H1 (cell line): ENCODE data around the gene SPRING1. TPM values are rescaled to one million over a fixed set of nuclear protein-coding genes. Genes with fewer than 3 reads are reported as not detected.

Experiments used
- CTCF ChIA-PET: fragments of 300-600 bp; sonication (Branson Sonifier 250); formaldehyde crosslinking; loops from one replicate; lab custom pipeline; 2021; ENCODE audit not compliant: partially characterized antibody; lab: Charles Lee
- POLR2A ChIA-PET: fragments of 300-600 bp; sonication (Branson Sonifier 250); formaldehyde crosslinking; loops from one replicate; lab custom pipeline; 2021; ENCODE audit warnings: inconsistent platforms; ENCODE audit not compliant: partially characterized antibody; lab: Charles Lee
- DNase-seq, 2 experiments: peaks; one replicate each; pipeline versions ENCODE4 v3.0.0 to v3.0.0-alpha.2; 2010 to 2022; ENCODE audit warnings: low spot score in 2 of 2, low read depth in 1 of 2, mixed read lengths in 1 of 2
- FAIRE-seq: peaks from 2 replicates; lab custom pipeline; 2011; peaks lifted over from hg19 to GRCh38; lab: Jason Lieb, UNC
- H2AFZ ChIP-seq: 2 replicates; pipeline ENCODE4 v1.8.1; 2012; ENCODE audit warnings: low read length, inconsistent platforms
- H2AK5ac ChIP-seq: 2 replicates; pipeline ENCODE4 v1.6.1; 2013; ENCODE audit warnings: low read depth, low read length
- H2BK120ac ChIP-seq: replicated peaks from 2 replicates; pipeline ENCODE3; 2013; ENCODE audit warnings: low read depth, low read length, inconsistent platforms
- H2BK12ac ChIP-seq: 2 replicates; pipeline ENCODE4 v1.6.1; 2013; ENCODE audit warnings: low read depth, low read length
- H2BK15ac ChIP-seq: 2 replicates; pipeline ENCODE4 v1.6.1; 2013; ENCODE audit warnings: low read length
- H2BK20ac ChIP-seq: 2 replicates; pipeline ENCODE4 v1.6.1; 2013; ENCODE audit warnings: low read length
- H2BK5ac ChIP-seq: 2 replicates; pipeline ENCODE4 v1.6.1; 2013; ENCODE audit warnings: low read depth, low read length
- H3K14ac ChIP-seq: 2 replicates; pipeline ENCODE4 v1.6.1; 2013; ENCODE audit warnings: inconsistent platforms; ENCODE audit not compliant: insufficient read length
- H3K18ac ChIP-seq: 2 replicates; pipeline ENCODE4 v1.6.1; 2013; ENCODE audit warnings: low read length; ENCODE audit errors: extremely low read depth
- H3K23ac ChIP-seq: 2 replicates; pipeline ENCODE4 v1.6.1; 2013; ENCODE audit warnings: inconsistent platforms; ENCODE audit not compliant: insufficient read length
- H3K23me2 ChIP-seq: 2 replicates; pipeline ENCODE4 v1.6.1; 2013; ENCODE audit warnings: low read depth, low read length
- H3K27ac ChIP-seq: 2 replicates; pipeline ENCODE4 v1.6.1; 2011; ENCODE audit warnings: low read depth, low read length, inconsistent platforms
- H3K27me3 ChIP-seq, 4 experiments: replicated peaks in 1 of 4; 1 replicate in 1 of 4; 2 replicates in 3 of 4; pipeline versions ENCODE4 v1.6.1 to v1.8.1; 2011 to 2013; ENCODE audit warnings: low read length in 3 of 4, mild to moderate bottlenecking in 3 of 4, inconsistent platforms in 2 of 4, mixed read lengths in 2 of 4, moderate library complexity in 1 of 4; ENCODE audit not compliant: control insufficient read depth in 3 of 4, insufficient read depth in 3 of 4; ENCODE audit errors: extremely low read depth in 1 of 4
- H3K36me3 ChIP-seq, 4 experiments: 2 replicates each; pipeline versions ENCODE4 v1.6.1 to v1.8.1; 2011 to 2013; ENCODE audit warnings: mild to moderate bottlenecking in 4 of 4, low read length in 3 of 4, moderate library complexity in 2 of 4, control low read depth in 1 of 4, inconsistent platforms in 1 of 4; ENCODE audit not compliant: insufficient read depth in 4 of 4, control insufficient read depth in 2 of 4
- H3K4ac ChIP-seq: replicated peaks from 2 replicates; pipeline ENCODE3; 2013; ENCODE audit warnings: low read length, low read depth, mixed read lengths, inconsistent platforms; ENCODE audit not compliant: insufficient read length
- H3K4me1 ChIP-seq, 4 experiments: replicated peaks in 1 of 4; 1 replicate in 1 of 4; 2 replicates in 3 of 4; pipeline versions ENCODE4 v1.6.1 to v1.8.1; 2011 to 2013; ENCODE audit warnings: low read length in 3 of 4, inconsistent platforms in 2 of 4, mixed read lengths in 1 of 4; ENCODE audit not compliant: insufficient read depth in 4 of 4, control insufficient read depth in 3 of 4
- H3K4me2 ChIP-seq, 2 experiments: 2 replicates each; pipeline versions ENCODE4 v1.6.1 to v1.8.1; 2011 to 2013; ENCODE audit warnings: low read depth in 2 of 2, low read length in 2 of 2, control low read depth in 1 of 2, inconsistent platforms in 1 of 2, mild to moderate bottlenecking in 1 of 2; ENCODE audit not compliant: insufficient read depth in 1 of 2
- H3K4me3 ChIP-seq, 4 experiments: fragments of 200-600, 300-600 bp in 1 of 4; sonication (generic), shearing (Covaris generic), sonication (Bioruptor Twin) in 1 of 4; 2 replicates each; pipeline versions ENCODE4 v1.5.1 to v1.8.1; 2011 to 2016; ENCODE audit warnings: low read length in 4 of 4, low read depth in 3 of 4, control low read depth in 2 of 4, inconsistent platforms in 2 of 4, mild to moderate bottlenecking in 2 of 4, mixed read lengths in 1 of 4, moderate library complexity in 1 of 4; ENCODE audit not compliant: insufficient read depth in 2 of 4; ENCODE audit errors: extremely low read depth in 1 of 4
- H3K56ac ChIP-seq: replicated peaks from 2 replicates; pipeline ENCODE3; 2013; ENCODE audit warnings: low read depth, mild to moderate bottlenecking, mixed read lengths, low read length, inconsistent platforms; ENCODE audit not compliant: insufficient read length
- H3K79me1 ChIP-seq: 2 replicates; pipeline ENCODE4 v1.6.1; 2013; ENCODE audit warnings: low read depth, low read length, control low read depth
- H3K79me2 ChIP-seq, 2 experiments: 2 replicates each; pipeline versions ENCODE4 v1.6.1 to v1.8.1; 2012 to 2013; ENCODE audit warnings: low read length in 2 of 2, mild to moderate bottlenecking in 2 of 2, inconsistent platforms in 1 of 2; ENCODE audit not compliant: insufficient read depth in 2 of 2, control insufficient read depth in 1 of 2
- H3K9ac ChIP-seq, 4 experiments: replicated peaks in 1 of 4; 1 replicate in 1 of 4; 2 replicates in 3 of 4; pipeline versions ENCODE4 v1.6.1 to v1.8.1; 2011 to 2013; ENCODE audit warnings: low read depth in 3 of 4, low read length in 3 of 4, control low read depth in 2 of 4, mild to moderate bottlenecking in 2 of 4, moderate library complexity in 2 of 4, inconsistent platforms in 1 of 4; ENCODE audit errors: extremely low read depth in 1 of 4
- H3K9me3 ChIP-seq, 2 experiments: 2 replicates each; pipeline versions ENCODE4 v1.6.1 to v1.8.1; 2012 to 2013; ENCODE audit warnings: mild to moderate bottlenecking in 2 of 2, moderate library complexity in 2 of 2, control low read depth in 1 of 2, inconsistent platforms in 1 of 2, low read depth in 1 of 2, low read length in 1 of 2, mixed read lengths in 1 of 2; ENCODE audit not compliant: insufficient read depth in 2 of 2
- H4K20me1 ChIP-seq, 2 experiments: replicated peaks in 1 of 2; 2 replicates each; pipeline versions ENCODE3 to v1.8.1; 2011 to 2013; ENCODE audit warnings: inconsistent platforms in 2 of 2, low read length in 2 of 2, mild to moderate bottlenecking in 1 of 2; ENCODE audit not compliant: insufficient read depth in 2 of 2, control insufficient read depth in 1 of 2
- H4K5ac ChIP-seq: 2 replicates; pipeline ENCODE4 v1.6.1; 2013; ENCODE audit warnings: low read length, low read depth, mixed read lengths, inconsistent platforms; ENCODE audit not compliant: insufficient read length
- H4K8ac ChIP-seq: 2 replicates; pipeline ENCODE4 v1.8.0; 2013; ENCODE audit warnings: mild to moderate bottlenecking, moderate library complexity, low read length, inconsistent platforms; ENCODE audit not compliant: insufficient read depth; ENCODE audit errors: extremely low read depth
- H4K91ac ChIP-seq: replicated peaks from 2 replicates; pipeline ENCODE3; 2013; ENCODE audit warnings: low read length, mixed read lengths, inconsistent platforms; ENCODE audit not compliant: insufficient read length
- POU5F1 ChIP-seq: IDR thresholded peaks from 2 replicates; pipeline ENCODE4 v1.6.1; 2011; ENCODE audit warnings: low read depth, mild to moderate bottlenecking, low read length, moderate library complexity
- RFX5 ChIP-seq: IDR thresholded peaks from 2 replicates; pipeline ENCODE4 v1.6.1; 2011; ENCODE audit warnings: low read depth, low read length, improper control_type of control experiment, borderline replicate concordance
- SP2 ChIP-seq: IDR thresholded peaks from 2 replicates; pipeline ENCODE4 v1.6.1; 2012; ENCODE audit warnings: mild to moderate bottlenecking, low read length, inconsistent platforms
- TAF7 ChIP-seq: optimal IDR thresholded peaks from 2 replicates; pipeline ENCODE3; 2011; ENCODE audit warnings: low read depth, mild to moderate bottlenecking, inconsistent platforms, low read length, moderate library complexity, borderline replicate concordance
- WGBS, 2 experiments: shearing (Covaris generic) in 1 of 2; methylation state at CpG; one replicate each; pipeline versions ENCODE4 v1.1.6 to v1.1.7; 2013 to 2015; ENCODE audit warnings: low lambda C conversion rate in 2 of 2, mixed read lengths in 2 of 2, inconsistent platforms in 1 of 2, low coverage in 1 of 2, missing lambda C conversion rate in 1 of 2; ENCODE audit not compliant: insufficient replicate concordance in 2 of 2, insufficient coverage in 1 of 2, insufficient read length in 1 of 2; ENCODE audit errors: extremely low coverage in 1 of 2, missing lambda C conversion rate in 1 of 2; 5-methylcytosine and 5-hydroxymethylcytosine counted together
- polyA plus RNA-seq, 7 experiments: library from polyadenylated mRNA; depleted of rRNA in 3 of 7; stranded (reverse) in 5 of 7; unstranded in 2 of 7; fragments of >200 nt in 5 of 7; fragments of 200-250 nt in 2 of 7; gene quantifications; 1 replicate in 5 of 7; 2 replicates in 1 of 7; 4 replicates in 1 of 7; pipeline versions ENCODE4 v1.2.1 to v1.2.3, GENCODE V29; 2011 to 2013; ENCODE audit warnings: missing spikeins in 2 of 7, mixed read lengths in 2 of 7
- total RNA-seq: library from RNA; stranded (reverse); fragmentation: NEBNext Ultra II Directional; extraction: Animal tissue kit (Norgen Biotek cat#: 25700); gene quantifications from 2 replicates; pipeline ENCODE4 v1.2.1, GENCODE V29; 2021

Gene SPRING1
- total and polyA plus RNA-seq, 2 of the 8 experiments (the other 6 are each of a cell fraction or from before 2014, with no cell fraction given): 14.3 to 46.5 TPM

- FAIRE-seq: no peak
- POLR2A ChIA-PET: interaction anchor here (0.8 to 1.3 kb wide), 4 partner anchors 15 to 131 kb away, joined by 3 to 5 read pairs (median 4); no protein-coding TSS in a partner anchor
- H3K9ac ChIP-seq: no peak overlapping the region
These were observed 22.8 kb upstream of the SPRING1 start for GRCh38 chr12:116760622-116761020.

More at GRCh38 chr12:116760622-116761020, 22.8 kb upstream of the SPRING1 start:
- H4K8ac ChIP-seq: no peak overlapping the region
- no peak overlapping the region for H2AFZ ChIP-seq
- H2BK20ac ChIP-seq: no peak overlapping the region
- no peaks in the 10 kb centered on the region for H3K9me3 ChIP-seq
- no peak for TF ChIP-seq SP2
- no peak for TF ChIP-seq POU5F1
- TF ChIP-seq TAF7: no peak
- no peak for TF ChIP-seq RFX5
- H3K23ac ChIP-seq: no peak overlapping the region
- H3K4me3 ChIP-seq: no peak overlapping the region
- DNase-seq: no peak
- no peak overlapping the region for H2BK12ac ChIP-seq
- no peak overlapping the region for H3K56ac ChIP-seq
- no peak overlapping the region for H2BK15ac ChIP-seq
- WGBS, 2 experiments: 85% methylated on average over 11 of the region's 11 CpGs; no CpG with 5 or more reads in 1 of the 2 experiments
- no peaks in the 10 kb centered on the region for H3K27me3 ChIP-seq
- peak overlapping the region in 1 of 2 experiments; percentile 35; a peak in 2 of 4 replicates for H3K4me2 ChIP-seq
- H3K4me1 ChIP-seq: no peaks in the 10 kb centered on the region; a peak in 2 of 7 replicates
- H3K14ac ChIP-seq: no peak overlapping the region
- H3K27ac ChIP-seq: no peak overlapping the region
- peaks cover 0 to 5% (median 0%) of the 10 kb centered on the region in 4 experiments; a peak in 4 of 8 replicates for H3K36me3 ChIP-seq
- no peak overlapping the region for H2BK120ac ChIP-seq
- no peak overlapping the region for H4K91ac ChIP-seq
- H3K79me1 ChIP-seq: peaks cover 3% of the 10 kb centered on the region; the same call in 1 of the 2 replicates
- CTCF ChIA-PET: interaction anchor here (0.6 to 4.1 kb wide), 21 partner anchors 9 to 1355 kb away, joined by 3 to 26 read pairs (median 5); no protein-coding TSS in a partner anchor
- no peak overlapping the region for H3K4ac ChIP-seq
- H2AK5ac ChIP-seq: no peak overlapping the region
- H3K23me2 ChIP-seq: no peaks in the 10 kb centered on the region
- no peak overlapping the region for H2BK5ac ChIP-seq
- no peaks in the 10 kb centered on the region for H4K20me1 ChIP-seq
- H4K5ac ChIP-seq: no peak overlapping the region
- H3K18ac ChIP-seq: no peak overlapping the region
- no peaks in the 10 kb centered on the region; a peak in 1 of 4 replicates for H3K79me2 ChIP-seq
